Measurements from ENCODE around the gene MTG1.

MTG1 gene

GRCh38 chr10:133359554-133359971 lies 34.4 kb upstream of the MTG1 start:
- DNase-seq (ENCODE audit: low read depth) = no peak
- no peak for TF ChIP-seq CTCF (conservative IDR thresholded peaks at IDR 0.05; ENCODE audit: control insufficient read depth, insufficient read depth, low read depth, low read length)
- no peak overlapping the region for H3K4me3 ChIP-seq (ENCODE audit: control insufficient read depth, low read depth, low read length)

GRCh38 chr10:133359972-133360610 lies 33.9 kb upstream of the MTG1 start:
- no peak overlapping the region for H3K4me3 ChIP-seq (ENCODE audit: control insufficient read depth, low read depth, low read length)
- no peak for DNase-seq (ENCODE audit: low read depth)
- TF ChIP-seq CTCF (conservative IDR thresholded peaks at IDR 0.05; ENCODE audit: control insufficient read depth, insufficient read depth, low read depth, low read length) = no peak

- TF ChIP-seq CTCF (conservative IDR thresholded peaks at IDR 0.05; ENCODE audit: control insufficient read depth, insufficient read depth, low read depth, low read length) = no peak
- no peak overlapping the region for H3K4me3 ChIP-seq (ENCODE audit: control insufficient read depth, low read depth, low read length)
- no peak for DNase-seq (ENCODE audit: low read depth)
Observed at GRCh38 chr10:133361227-133361626, 32.7 kb upstream of the MTG1 start.

- no peak overlapping the region for H3K4me3 ChIP-seq (ENCODE audit: control insufficient read depth, low read depth, low read length)
- no peak for DNase-seq (ENCODE audit: low read depth)
- TF ChIP-seq CTCF (conservative IDR thresholded peaks at IDR 0.05; ENCODE audit: control insufficient read depth, insufficient read depth, low read depth, low read length) = no peak
Observed at GRCh38 chr10:133361773-133362441, 32.0 kb upstream of the MTG1 start.

GRCh38 chr10:133362846-133363245 lies 31.1 kb upstream of the MTG1 start:
- DNase-seq (ENCODE audit: low read depth) = no peak
- no peak overlapping the region for H3K4me3 ChIP-seq (ENCODE audit: control insufficient read depth, low read depth, low read length)
- TF ChIP-seq CTCF (conservative IDR thresholded peaks at IDR 0.05; ENCODE audit: control insufficient read depth, insufficient read depth, low read depth, low read length) = no peak

GRCh38 chr10:133364645-133365431 lies 29.1 kb upstream of the MTG1 start:
- no peak for TF ChIP-seq CTCF (conservative IDR thresholded peaks at IDR 0.05; ENCODE audit: control insufficient read depth, insufficient read depth, low read depth, low read length)
- DNase-seq (ENCODE audit: low read depth) = no peak
- H3K4me3 ChIP-seq (ENCODE audit: control insufficient read depth, low read depth, low read length) = no peak overlapping the region
